Esophagus muscularis mucosa (tissue), 3 donors: ENCODE data around the gene YPEL1.

ENCODE experiments used
- POLR2A ChIP-seq: fragments of 450-650 bp; IDR thresholded peaks from one replicate; pipeline ENCODE4 v1.6.1; 2017; ENCODE audit warnings: antibody characterized with exemption, moderate library complexity, mild to moderate bottlenecking, low read depth
- TF ChIP-seq, protein P1 (sequence below), 3 experiments: fragments of 200-600 bp in 2 of 3; fragments of 450-650 bp in 1 of 3; sonication (generic) in 2 of 3; IDR thresholded peaks; one replicate each; pipeline ENCODE4 v1.5.1; 2017 to 2019; ENCODE audit warnings: antibody characterized with exemption in 3 of 3, mild to moderate bottlenecking in 2 of 3, moderate library complexity in 1 of 3

DNA sequence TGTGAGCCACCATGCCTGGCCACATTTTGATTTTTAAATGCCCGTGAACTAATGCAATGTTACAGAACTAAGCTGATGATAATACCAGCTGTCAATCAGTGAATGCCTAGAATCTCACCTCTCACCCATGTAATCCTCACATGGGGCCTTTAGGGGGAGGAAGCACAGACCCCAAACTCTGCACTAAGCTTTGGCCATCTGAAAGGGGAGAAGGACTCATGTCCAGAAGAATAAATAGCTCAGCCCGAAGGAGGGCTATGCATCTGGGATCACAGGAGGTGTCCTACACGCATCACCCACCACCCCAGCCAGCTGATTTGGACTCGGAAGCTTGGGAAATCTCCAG lies 36.0 kb upstream of the YPEL1 start:
- TF ChIP-seq, protein P1, sequence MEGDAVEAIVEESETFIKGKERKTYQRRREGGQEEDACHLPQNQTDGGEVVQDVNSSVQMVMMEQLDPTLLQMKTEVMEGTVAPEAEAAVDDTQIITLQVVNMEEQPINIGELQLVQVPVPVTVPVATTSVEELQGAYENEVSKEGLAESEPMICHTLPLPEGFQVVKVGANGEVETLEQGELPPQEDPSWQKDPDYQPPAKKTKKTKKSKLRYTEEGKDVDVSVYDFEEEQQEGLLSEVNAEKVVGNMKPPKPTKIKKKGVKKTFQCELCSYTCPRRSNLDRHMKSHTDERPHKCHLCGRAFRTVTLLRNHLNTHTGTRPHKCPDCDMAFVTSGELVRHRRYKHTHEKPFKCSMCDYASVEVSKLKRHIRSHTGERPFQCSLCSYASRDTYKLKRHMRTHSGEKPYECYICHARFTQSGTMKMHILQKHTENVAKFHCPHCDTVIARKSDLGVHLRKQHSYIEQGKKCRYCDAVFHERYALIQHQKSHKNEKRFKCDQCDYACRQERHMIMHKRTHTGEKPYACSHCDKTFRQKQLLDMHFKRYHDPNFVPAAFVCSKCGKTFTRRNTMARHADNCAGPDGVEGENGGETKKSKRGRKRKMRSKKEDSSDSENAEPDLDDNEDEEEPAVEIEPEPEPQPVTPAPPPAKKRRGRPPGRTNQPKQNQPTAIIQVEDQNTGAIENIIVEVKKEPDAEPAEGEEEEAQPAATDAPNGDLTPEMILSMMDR (IDR thresholded peaks at IDR 0.05), result no peak
- TF ChIP-seq POLR2A, result no peak
